Activated CD8-positive, alpha-beta T cell treated with anti-CD3 and anti-CD28 coated beads for 36 hours (primary cell): ENCODE results near the gene SYNPR. TPM values are rescaled to one million over a fixed set of nuclear protein-coding genes. Genes with fewer than 3 reads are reported as not detected.

Experiments
- ATAC-seq: fragments of 200-7000 bp; cut with Tn5 transposase; one replicate; pipeline ENCODE4 v1.10.0; 2021; ENCODE audit warnings: mild to moderate bottlenecking, moderate library complexity
- CTCF ChIA-PET: fragments of 350-600 bp; sonication (Branson Sonifier 250); formaldehyde crosslinking; loops from one replicate; lab custom pipeline; 2021; ENCODE audit warnings: antibody characterized with exemption; lab: Charles Lee
- POLR2A ChIA-PET: fragments of 350-600 bp; sonication (Branson Sonifier 250); formaldehyde crosslinking; loops from one replicate; lab custom pipeline; 2021; ENCODE audit warnings: antibody characterized with exemption; lab: Charles Lee
- DNase-seq: peaks from one replicate; pipeline ENCODE4 v3.0.0-alpha.2; 2020
- H3K27ac Mint-ChIP-seq: one replicate; pipeline ENCODE4 v1.8.0; 2021; ENCODE audit warnings: mild to moderate bottlenecking, mixed read lengths
- H3K27me3 Mint-ChIP-seq: one replicate; pipeline ENCODE4 v1.8.0; 2021; ENCODE audit warnings: mixed read lengths
- H3K36me3 Mint-ChIP-seq: one replicate; pipeline ENCODE4 v1.8.0; 2021; ENCODE audit warnings: low read depth, mixed read lengths
- H3K4me1 Mint-ChIP-seq: one replicate; pipeline ENCODE4 v1.8.0; 2021; ENCODE audit warnings: low read depth, mixed read lengths
- H3K4me3 Mint-ChIP-seq: one replicate; pipeline ENCODE4 v1.8.0; 2021; ENCODE audit warnings: mild to moderate bottlenecking, moderate library complexity, mixed read lengths
- H3K9me3 Mint-ChIP-seq: one replicate; pipeline ENCODE4 v1.8.0; 2021; ENCODE audit warnings: mixed read lengths
- CTCF ChIP-seq: fragments of 200-600 bp; IDR thresholded peaks from one replicate; pipeline ENCODE4 v1.8.0; 2022; ENCODE audit warnings: antibody characterized with exemption, mild to moderate bottlenecking
- intact Hi-C: fragments of 100-400 bp; cut with micrococcal nuclease; formaldehyde crosslinking; loops from one replicate; pipeline ENCODE4 v1.10.0; 2022
- total RNA-seq, 2 experiments: library from RNA; stranded (reverse); gene quantifications; one replicate each; pipeline ENCODE4 v1.2.3, GENCODE V29; 2021

Gene SYNPR
- total RNA-seq, 2 experiments from 2014 or later, result not detected

GRCh38 chr3:63576846-63577245, 298.7 kb downstream of the SYNPR start:
- H3K27ac Mint-ChIP-seq, result no peak overlapping the region
- CTCF ChIA-PET, result no interaction called here
- TF ChIP-seq CTCF, result no peak
- H3K36me3 Mint-ChIP-seq, result no peaks in the 10 kb centered on the region
- H3K4me1 Mint-ChIP-seq, result no peaks in the 10 kb centered on the region
- H3K9me3 Mint-ChIP-seq, result no peaks in the 10 kb centered on the region
- POLR2A ChIA-PET, result no interaction called here
- no peak for ATAC-seq
- DNase-seq, result no peak
- H3K27me3 Mint-ChIP-seq, result no peaks in the 10 kb centered on the region
- intact Hi-C loops, result no loop called here
- H3K4me3 Mint-ChIP-seq, result no peak overlapping the region

GRCh38 chr3:63578858-63579257, 300.8 kb downstream of the SYNPR start:
- no peak for DNase-seq
- Mint-ChIP-seq H3K36me3 (no peaks in the 10 kb centered on the region), H3K4me1 (no peaks in the 10 kb centered on the region), H3K9me3 (no peaks in the 10 kb centered on the region), H3K27me3 (no peaks in the 10 kb centered on the region), H3K4me3 (no peak overlapping the region), H3K27ac (no peak overlapping the region)
- ChIA-PET CTCF (no interaction called here), POLR2A (no interaction called here)
- TF ChIP-seq CTCF, result no peak
- intact Hi-C loops, result no loop called here
- no peak for ATAC-seq

DNA sequence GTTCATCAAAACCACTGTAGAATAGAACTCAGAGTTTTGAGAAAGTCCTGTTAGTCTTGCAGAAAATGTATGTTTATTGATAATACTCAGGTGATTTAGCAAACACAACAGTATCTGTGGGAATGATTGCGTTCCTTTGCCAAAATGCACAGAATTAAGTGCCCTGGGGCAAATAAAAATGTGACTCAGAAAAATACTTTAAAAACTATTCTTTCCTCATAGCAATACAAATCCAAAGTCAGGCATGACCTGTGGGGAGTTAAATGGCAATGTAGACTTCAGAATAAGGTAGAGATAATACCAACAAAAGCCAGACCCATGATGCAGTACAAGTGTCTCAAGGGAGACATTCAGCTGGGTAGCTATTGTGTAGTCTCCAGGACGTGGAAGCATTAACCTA, 302.0 kb downstream of the SYNPR start:
- POLR2A ChIA-PET, result no interaction called here
- intact Hi-C loops, result no loop called here
- H3K4me3 Mint-ChIP-seq, result no peak overlapping the region
- CTCF ChIA-PET, result no interaction called here
- no peak overlapping the region for H3K27ac Mint-ChIP-seq
- no peaks in the 10 kb centered on the region for H3K27me3 Mint-ChIP-seq
- H3K36me3 Mint-ChIP-seq, result no peaks in the 10 kb centered on the region
- H3K9me3 Mint-ChIP-seq, result no peaks in the 10 kb centered on the region
- DNase-seq (no peak), ATAC-seq (no peak)
- no peak for TF ChIP-seq CTCF
- H3K4me1 Mint-ChIP-seq, result no peaks in the 10 kb centered on the region

GRCh38 chr3:63582943-63583500, 304.9 kb downstream of the SYNPR start:
- no peaks in the 10 kb centered on the region for H3K4me1 Mint-ChIP-seq
- ATAC-seq (no peak), DNase-seq (no peak)
- no peaks in the 10 kb centered on the region for H3K27me3 Mint-ChIP-seq
- H3K36me3 Mint-ChIP-seq, result no peaks in the 10 kb centered on the region
- no peak for TF ChIP-seq CTCF
- H3K9me3 Mint-ChIP-seq, result no peaks in the 10 kb centered on the region
- H3K27ac Mint-ChIP-seq, result no peak overlapping the region
- ChIA-PET CTCF (no interaction called here), POLR2A (no interaction called here)
- intact Hi-C loops, result no loop called here
- H3K4me3 Mint-ChIP-seq, result no peak overlapping the region

DNA sequence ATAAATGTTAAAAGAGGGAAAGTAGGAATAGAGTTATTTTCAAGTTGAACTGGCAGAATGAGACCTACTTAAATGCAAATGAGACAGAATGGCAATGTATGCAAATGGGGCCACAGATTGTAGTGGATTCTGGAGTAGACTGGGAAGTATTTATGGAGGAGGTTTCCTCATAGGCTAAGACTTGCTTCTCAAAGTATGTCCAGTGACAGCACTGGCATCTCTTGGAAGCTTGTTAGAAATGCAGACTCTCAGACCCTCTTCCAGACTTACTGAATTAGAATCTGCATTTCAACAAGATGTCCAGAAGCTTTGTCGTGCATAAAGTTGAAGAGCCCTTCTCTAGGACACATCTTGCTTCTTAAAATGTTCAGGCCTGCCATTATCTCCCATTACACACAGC, 306.6 kb downstream of the SYNPR start:
- DNase-seq (no peak), ATAC-seq (no peak)
- ChIA-PET CTCF (no interaction called here), POLR2A (no interaction called here)
- TF ChIP-seq CTCF, result no peak
- Mint-ChIP-seq H3K27ac (no peak overlapping the region), H3K36me3 (no peaks in the 10 kb centered on the region), H3K9me3 (no peaks in the 10 kb centered on the region), H3K27me3 (no peaks in the 10 kb centered on the region), H3K4me3 (no peak overlapping the region), H3K4me1 (no peaks in the 10 kb centered on the region)
- intact Hi-C loops, result no loop called here
